Choroid plexus epithelial cell (primary cell): ENCODE results near the gene IFIT1.

ENCODE experiments used
- DNase-seq: peaks from one replicate; pipeline ENCODE4 v3.0.0-alpha.2; 2010; ENCODE audit warnings: low read depth
- H3K4me3 ChIP-seq: 2 replicates; pipeline ENCODE4 v1.5.1; 2011; ENCODE audit warnings: low read depth, mild to moderate bottlenecking, control low read depth, low read length, moderate library complexity
- TF ChIP-seq, protein P1 (sequence below): conservative IDR thresholded peaks from 2 replicates; pipeline ENCODE4 v1.5.1; 2011; ENCODE audit warnings: low read depth, mild to moderate bottlenecking, control low read depth, inconsistent platforms, low read length, moderate library complexity

Gene IFIT1

DNA sequence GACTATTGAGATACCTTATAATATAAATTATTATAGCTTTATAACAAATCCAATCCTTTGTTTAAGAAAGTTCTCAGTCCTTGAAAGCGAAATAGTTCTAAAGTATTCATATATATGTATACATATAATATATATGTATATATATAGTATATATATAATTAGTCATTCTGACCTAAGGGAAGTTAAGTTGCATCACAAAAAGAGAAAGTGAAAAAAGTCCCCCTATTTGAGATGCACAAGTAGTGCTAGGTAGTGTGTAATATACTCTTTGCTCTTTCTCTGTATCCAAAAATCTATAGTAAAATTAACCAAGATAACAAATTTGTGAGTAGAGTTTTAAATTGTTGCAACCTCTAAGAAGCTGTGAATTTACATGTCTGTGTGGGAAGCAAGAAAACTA is 27.9 kb upstream of the IFIT1 start:
- TF ChIP-seq, protein P1, sequence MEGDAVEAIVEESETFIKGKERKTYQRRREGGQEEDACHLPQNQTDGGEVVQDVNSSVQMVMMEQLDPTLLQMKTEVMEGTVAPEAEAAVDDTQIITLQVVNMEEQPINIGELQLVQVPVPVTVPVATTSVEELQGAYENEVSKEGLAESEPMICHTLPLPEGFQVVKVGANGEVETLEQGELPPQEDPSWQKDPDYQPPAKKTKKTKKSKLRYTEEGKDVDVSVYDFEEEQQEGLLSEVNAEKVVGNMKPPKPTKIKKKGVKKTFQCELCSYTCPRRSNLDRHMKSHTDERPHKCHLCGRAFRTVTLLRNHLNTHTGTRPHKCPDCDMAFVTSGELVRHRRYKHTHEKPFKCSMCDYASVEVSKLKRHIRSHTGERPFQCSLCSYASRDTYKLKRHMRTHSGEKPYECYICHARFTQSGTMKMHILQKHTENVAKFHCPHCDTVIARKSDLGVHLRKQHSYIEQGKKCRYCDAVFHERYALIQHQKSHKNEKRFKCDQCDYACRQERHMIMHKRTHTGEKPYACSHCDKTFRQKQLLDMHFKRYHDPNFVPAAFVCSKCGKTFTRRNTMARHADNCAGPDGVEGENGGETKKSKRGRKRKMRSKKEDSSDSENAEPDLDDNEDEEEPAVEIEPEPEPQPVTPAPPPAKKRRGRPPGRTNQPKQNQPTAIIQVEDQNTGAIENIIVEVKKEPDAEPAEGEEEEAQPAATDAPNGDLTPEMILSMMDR: no peak
- no peak for DNase-seq
- H3K4me3 ChIP-seq: no peak overlapping the region

DNA sequence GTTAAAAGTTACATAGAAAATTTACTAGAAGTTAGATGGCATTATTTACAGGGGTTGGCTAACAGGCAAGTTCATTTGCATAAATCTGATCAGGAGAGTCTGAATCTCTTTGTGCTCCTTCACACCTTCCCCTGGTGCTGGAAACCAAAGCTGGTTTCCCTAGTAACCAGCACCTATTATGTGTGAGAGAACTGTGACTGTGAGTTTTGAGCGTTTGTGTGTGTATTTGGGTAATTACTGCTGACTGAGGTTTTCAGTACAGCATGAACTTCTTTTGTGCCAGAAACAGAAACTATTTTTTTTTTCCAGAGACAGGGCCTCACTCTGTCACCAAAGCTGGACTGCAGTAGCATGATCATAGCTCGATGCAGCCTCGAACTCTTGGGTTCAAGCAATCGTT is 24.9 kb upstream of the IFIT1 start:
- TF ChIP-seq, protein P1: no peak

DNA sequence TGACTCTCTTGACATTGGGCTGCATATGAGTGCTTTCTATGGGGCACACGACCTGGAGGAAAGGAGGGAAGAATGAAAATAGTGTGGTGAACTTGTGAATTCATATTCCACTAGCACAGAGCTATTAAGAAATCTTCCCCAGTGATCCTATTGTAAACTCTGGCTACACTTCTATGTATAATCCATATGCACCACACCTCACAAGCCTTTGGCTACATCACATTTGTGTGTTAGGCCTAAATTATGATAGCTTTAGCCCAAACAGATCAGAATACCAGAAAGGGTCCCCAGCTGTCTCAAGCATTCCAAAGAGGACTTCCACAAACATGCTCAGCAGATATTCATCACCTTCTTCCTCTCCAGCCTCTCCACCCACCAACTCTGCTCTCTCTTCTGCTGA is 24.3 kb upstream of the IFIT1 start:
- DNase-seq: no peak
- TF ChIP-seq, protein P1: no peak
- H3K4me3 ChIP-seq: no peak overlapping the region

More for the DNA sequence above, 24.9 kb upstream of the IFIT1 start:
- peak; percentile 26 for DNase-seq
- H3K4me3 ChIP-seq: no peak overlapping the region

DNA sequence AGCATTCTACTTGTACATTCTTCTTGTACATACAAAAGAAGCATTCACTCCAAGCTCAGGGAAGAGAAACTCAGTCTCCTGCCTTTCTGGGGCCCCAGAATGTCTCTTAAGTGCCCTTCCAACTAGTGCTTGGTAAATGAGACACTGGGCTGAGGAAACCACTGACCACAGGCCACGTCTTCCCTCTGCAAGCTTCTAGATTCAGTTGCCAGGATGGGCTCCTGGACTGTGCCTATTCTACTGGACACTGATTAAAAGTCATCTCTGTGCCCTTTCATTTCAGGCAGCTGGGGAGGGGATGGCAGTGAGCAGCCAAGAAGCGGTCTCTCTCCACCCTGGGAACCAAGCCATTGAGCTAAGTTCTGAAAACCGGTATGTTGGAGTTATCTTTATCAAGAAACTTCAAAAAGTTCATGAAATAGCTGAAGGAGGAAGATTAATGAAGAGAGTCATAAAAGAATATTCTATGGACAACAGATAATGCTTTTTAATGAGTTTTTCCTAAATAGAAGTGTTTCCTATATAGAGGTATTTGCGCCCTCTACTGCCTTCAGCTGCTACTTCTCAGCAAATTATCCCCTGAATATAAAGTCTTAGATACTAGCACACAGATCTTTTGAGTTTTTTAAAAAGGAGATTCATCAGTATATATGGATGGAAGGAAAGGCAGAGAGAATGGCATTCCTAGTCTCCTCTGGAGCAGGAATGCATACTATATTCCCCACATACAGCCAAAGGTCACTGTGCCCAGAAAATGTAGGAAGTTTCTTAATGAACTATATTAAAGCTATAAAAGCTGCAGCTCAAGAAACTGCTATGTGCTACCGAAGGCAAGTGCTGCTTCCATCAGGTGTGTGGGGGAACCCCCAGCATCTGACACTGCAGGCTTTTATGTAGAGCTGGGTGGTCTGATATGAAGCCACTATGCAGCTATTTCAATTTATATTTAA is 23.0 kb upstream of the IFIT1 start:
- H3K4me3 ChIP-seq: no peak overlapping the region
- TF ChIP-seq, protein P1: peak; percentile 74
- DNase-seq: peak; percentile 79

DNA sequence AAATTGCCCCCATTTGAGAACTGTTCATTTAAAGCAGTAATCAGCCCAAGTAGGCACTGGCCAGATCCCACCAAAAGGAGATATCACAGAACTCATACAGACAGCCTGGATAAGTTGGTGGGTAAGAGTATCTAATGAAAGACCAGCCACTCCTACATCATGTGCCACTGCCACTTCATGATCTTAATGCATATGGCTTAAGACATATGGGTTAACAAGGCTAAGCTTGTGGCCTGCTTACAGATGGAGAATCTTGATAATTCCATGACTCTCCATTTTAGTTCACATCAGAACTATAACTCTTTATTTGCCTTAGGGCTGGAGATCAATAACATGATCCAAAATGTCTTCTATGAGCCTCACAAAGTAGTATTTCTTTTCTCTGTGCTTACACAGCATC is 21.3 kb upstream of the IFIT1 start:
- TF ChIP-seq, protein P1: no peak

DNA sequence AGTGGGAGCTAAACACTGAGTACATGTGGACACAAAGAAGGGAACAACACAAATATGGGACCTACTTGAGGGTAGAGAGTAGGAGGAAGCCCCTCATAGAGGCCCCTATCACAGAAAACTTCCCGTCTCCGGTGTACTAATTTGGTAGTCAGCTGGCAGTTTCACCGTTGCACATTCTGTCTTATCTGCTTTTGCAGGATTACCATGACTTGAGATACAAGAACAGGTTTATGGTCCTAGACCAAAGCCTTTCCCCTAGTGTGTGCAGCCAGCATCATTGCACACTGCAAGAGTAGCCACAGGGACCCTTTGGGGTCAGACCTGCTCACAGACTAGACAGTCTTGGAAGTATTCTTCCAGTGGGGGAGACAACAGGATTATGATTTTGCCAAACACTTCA is 20.4 kb upstream of the IFIT1 start:
- DNase-seq: no peak
- TF ChIP-seq, protein P1: no peak
- no peak overlapping the region for H3K4me3 ChIP-seq

More for the DNA sequence above, 21.3 kb upstream of the IFIT1 start:
- no peak for DNase-seq
- no peak overlapping the region for H3K4me3 ChIP-seq
